ENCODE results near the gene ABCF2. TPM values are rescaled to one million over a fixed set of nuclear protein-coding genes. Genes with fewer than 3 reads are reported as not detected.

ABCF2 gene
- total and polyA plus RNA-seq, 8 donors: 7.1 to 13.6 (median 11.0) TPM

DNA sequence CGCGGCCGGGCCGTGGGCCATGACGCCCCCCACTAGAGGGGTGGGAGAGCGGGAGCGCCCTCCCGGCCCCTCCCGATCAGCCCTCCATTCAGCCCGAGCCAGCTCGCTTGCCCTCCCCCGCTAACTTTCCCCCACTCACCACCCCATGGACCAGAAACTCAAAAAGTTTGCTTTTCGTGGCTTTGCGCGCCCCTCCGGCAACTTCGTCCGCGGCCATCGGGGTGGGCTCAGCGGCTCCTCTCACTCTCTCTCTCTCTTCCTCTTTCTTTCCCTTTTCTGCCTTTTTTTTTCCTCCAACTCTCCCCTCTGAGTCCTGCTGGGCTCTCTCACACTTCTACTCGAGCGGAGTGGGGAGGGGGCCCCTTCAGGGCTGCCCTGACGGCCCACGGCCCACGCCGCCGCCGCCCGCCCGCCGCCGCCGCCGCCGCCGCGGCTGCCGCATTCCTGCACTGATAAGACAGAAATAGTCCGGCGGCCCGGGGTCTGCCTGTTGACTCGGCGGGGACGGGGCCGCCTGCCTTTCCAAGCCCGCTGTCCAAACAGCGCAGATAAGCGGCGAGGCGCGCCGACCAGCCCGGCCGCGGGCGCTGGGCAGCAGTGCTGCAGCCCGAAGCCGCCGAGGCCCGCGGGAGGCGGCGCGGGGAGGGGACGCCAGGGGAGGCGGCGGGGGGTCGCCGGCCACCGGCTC lies 21.5 kb upstream of the ABCF2 start, which contains the start of gene SMARCD3:
Gene SMARCD3, minus strand, starts transcription at position 349 of the 688 bp plus-strand sequence. Its CDS starts 132 bp downstream, at position 217.
- H3K27me3 ChIP-seq: no peaks in the 10 kb centered on the region
- H3K4me3 ChIP-seq: peak within 1 kb of the TSS; percentile 45 to 64 (median 53)

DNA sequence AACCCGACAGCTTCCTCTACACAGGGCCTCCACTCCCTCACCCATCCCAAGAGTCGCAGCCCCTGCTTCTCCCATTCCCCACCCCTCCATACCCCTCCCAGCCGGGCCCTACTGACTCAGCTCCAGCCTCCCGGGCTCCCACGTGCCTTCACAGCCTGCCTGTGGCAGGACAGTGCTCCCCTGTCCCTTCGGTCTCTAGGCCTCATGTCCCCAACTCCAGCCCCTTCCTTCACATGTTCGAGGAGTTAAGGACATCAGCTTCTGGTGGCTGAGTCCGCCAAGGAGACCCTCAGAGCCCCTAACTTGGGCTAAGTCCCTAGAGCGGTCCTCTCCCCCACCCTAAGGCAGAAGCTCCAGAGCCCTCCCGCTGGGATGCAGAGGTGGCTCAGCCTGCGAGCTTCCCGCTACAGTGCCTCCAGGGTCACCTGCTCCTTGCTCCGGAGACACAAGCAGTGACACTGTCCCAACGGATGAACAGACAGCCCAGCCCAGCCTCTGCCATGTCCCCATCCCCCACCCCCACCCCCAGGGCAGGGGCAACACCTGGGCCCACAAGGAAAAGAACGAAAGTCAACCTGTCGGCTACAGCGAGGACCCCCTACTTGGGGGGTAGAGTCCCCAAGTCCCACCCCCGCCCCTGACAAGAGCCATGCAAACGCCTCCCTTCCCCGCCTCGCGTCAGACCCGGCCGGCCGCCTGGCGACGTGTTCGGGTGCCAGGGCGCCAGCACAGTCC lies 20.8 kb upstream of the ABCF2 start:
- Histone ChIP-seq H3K36me3 (no peaks in the 10 kb centered on the region), H3K4me3 (peak overlapping the region; percentile 45 to 64 (median 53)), H3K9me3 (no peaks in the 10 kb centered on the region), H3K4me1 (peaks cover 25 to 34% (median 30%) of the 10 kb centered on the region in 3 donors), H3K27me3 (no peaks in the 10 kb centered on the region), H3K27ac (peak overlapping the region; percentile 80 to 88 (median 82))
- intact Hi-C loops (cut with DNase I): loop anchor here in 1 of 3 donors (10.0 kb wide), 1 partner anchor 57 kb away; no protein-coding TSS in a partner anchor
- DNase-seq: peak in 2 of 6 donors; percentile 34 to 68
- 6% methylated on average over 25 to 29 of the region's 29 CpGs for WGBS, 2 donors
- FAIRE-seq: no peak
- ATAC-seq: peak in 3 of 4 donors; percentile 1 to 6 (median 1)
- TF ChIP-seq, protein P1, sequence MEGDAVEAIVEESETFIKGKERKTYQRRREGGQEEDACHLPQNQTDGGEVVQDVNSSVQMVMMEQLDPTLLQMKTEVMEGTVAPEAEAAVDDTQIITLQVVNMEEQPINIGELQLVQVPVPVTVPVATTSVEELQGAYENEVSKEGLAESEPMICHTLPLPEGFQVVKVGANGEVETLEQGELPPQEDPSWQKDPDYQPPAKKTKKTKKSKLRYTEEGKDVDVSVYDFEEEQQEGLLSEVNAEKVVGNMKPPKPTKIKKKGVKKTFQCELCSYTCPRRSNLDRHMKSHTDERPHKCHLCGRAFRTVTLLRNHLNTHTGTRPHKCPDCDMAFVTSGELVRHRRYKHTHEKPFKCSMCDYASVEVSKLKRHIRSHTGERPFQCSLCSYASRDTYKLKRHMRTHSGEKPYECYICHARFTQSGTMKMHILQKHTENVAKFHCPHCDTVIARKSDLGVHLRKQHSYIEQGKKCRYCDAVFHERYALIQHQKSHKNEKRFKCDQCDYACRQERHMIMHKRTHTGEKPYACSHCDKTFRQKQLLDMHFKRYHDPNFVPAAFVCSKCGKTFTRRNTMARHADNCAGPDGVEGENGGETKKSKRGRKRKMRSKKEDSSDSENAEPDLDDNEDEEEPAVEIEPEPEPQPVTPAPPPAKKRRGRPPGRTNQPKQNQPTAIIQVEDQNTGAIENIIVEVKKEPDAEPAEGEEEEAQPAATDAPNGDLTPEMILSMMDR (IDR thresholded peaks at IDR 0.05): no peak

More for the DNA sequence above, 21.5 kb upstream of the ABCF2 start, which contains the start of gene SMARCD3:
- Histone ChIP-seq H3K27ac (peak within 1 kb of the TSS; percentile 80 to 88 (median 82)), H3K36me3 (no peaks in the 10 kb centered on the region), H3K9me3 (no peaks in the 10 kb centered on the region), H3K4me1 (peaks cover 25 to 34% (median 30%) of the 10 kb centered on the region in 3 donors)
- DNase-seq (peak; percentile 70 to 88 (median 75)), ATAC-seq (peak; percentile 47 to 64 (median 56)), FAIRE-seq (no peak)
- 0 to 1% methylated on average over 57 to 71 of the region's 71 CpGs for WGBS, 2 donors
- intact Hi-C loops (cut with DNase I): loop anchor here in 1 of 3 donors (10.0 kb wide), 1 partner anchor 56 kb away; no protein-coding TSS in a partner anchor
- TF ChIP-seq, protein P1 (IDR thresholded peaks at IDR 0.05): no peak

DNA sequence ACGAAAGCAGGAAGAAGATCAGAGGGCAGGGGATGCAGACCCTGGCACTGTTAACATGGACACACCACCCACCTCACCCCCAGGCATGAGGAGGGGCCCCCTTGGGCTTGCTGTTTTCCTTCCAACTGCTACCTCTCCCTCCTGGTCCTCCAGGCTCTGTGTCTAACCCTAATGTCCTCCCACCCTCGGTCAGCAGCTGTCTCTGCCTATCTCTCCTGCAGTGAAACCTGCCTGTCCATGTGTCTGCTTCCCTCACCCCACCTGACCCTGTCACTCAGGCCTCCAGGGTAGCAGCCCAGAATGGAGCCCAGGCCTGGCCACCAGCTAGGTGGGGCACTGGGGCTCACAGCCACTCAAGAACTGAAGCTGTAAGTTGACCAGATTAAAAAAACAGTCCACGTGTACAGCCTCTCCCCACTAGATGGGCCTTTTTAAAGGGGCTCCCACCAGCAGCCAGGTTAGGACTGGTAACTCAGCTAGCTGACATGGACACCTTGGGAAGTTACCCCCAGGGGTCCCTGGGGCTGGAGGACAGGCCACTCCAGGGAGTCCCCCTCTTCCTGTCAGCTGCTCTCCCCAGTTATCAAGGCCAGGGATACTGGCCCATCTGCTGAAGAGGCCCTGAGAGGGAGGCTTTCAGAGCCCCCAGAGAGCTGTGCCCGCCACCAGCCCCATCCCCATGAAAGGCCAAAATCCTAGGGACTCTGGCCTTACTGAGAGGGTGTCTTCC lies 20.0 kb upstream of the ABCF2 start:
- Histone ChIP-seq H3K4me1 (peaks cover 25 to 34% (median 30%) of the 10 kb centered on the region in 3 donors), H3K27me3 (no peaks in the 10 kb centered on the region), H3K36me3 (no peaks in the 10 kb centered on the region), H3K4me3 (peak overlapping the region in 2 of 4 donors; percentile 60 to 64), H3K9me3 (no peaks in the 10 kb centered on the region), H3K27ac (peak overlapping the region in 2 of 4 donors; percentile 80 to 88)
- no peak for FAIRE-seq
- TF ChIP-seq, protein P1 (IDR thresholded peaks at IDR 0.05): no peak
- 44 to 50% methylated on average over 4 of the region's 4 CpGs for WGBS, 2 donors
- peak in 1 of 6 donors; percentile 53 for DNase-seq
- intact Hi-C loops (cut with DNase I): loop anchor here in 1 of 3 donors (10.0 kb wide), 1 partner anchor 58 kb away; no protein-coding TSS in a partner anchor
- no peak for ATAC-seq

DNA sequence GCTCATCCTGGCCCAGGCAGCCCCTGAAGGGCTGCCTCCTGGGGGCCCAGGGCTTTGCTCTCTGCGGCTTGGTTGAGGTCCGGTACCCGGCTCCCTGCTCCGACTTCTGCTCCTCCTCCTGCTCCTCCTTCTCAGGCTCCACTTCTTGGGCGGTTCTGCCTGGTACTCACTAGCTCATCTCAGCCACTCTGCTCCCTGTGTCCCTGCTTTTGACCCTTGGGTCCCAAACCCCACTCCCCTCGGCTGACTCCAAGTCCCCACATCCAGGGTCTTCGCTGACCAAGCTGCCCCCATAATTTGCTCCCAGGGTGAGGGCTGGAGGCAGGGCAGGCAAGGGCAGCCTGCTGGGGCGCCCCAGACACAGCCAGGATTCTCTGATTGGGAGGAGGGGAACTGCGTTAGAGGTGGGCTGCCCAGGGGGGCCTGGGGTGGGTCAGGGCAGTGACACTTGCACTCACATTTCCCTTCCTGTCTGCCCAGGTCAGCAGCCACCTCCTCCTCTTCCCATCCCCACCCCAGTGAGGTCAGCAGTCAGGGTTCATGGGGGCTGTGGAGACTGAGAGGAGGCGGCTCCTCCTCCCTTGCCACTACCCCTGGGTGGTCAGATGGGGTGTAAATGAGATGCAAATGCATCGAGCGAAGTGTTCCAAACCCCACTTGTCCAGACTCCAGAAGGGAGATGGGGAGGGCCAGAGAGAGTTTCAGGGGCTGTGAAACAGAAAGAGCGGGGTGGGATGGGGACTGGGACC lies 19.3 kb upstream of the ABCF2 start:
- no peak overlapping the region for H3K27ac ChIP-seq
- FAIRE-seq: no peak
- WGBS, 2 donors: 77 to 84% methylated on average over 13 of the region's 13 CpGs
- DNase-seq: peak in 1 of 6 donors; percentile 49
- TF ChIP-seq, protein P1 (IDR thresholded peaks at IDR 0.05): no peak
- H3K27me3 ChIP-seq: no peaks in the 10 kb centered on the region
- H3K4me1 ChIP-seq: peaks cover 24 to 33% (median 30%) of the 10 kb centered on the region in 3 donors
- no peaks in the 10 kb centered on the region for H3K9me3 ChIP-seq
- ATAC-seq: no peak
- H3K36me3 ChIP-seq: no peaks in the 10 kb centered on the region
- no peak overlapping the region for H3K4me3 ChIP-seq
- intact Hi-C loops (cut with DNase I): loop anchor here in 1 of 3 donors (10.0 kb wide), 1 partner anchor 59 kb away; no protein-coding TSS in a partner anchor
